A549 (cell line): Measurements from ENCODE around the gene UTS2R. TPM values are rescaled to one million over a fixed set of nuclear protein-coding genes. Genes with fewer than 3 reads are reported as not detected.

Source experiments
- ATAC-seq, 2 experiments: fragments of 200-7000 bp in 1 of 2; fragments of >200 bp in 1 of 2; cut with Nextera tagmentation in 1 of 2; cut with Tn5 transposase in 1 of 2; 3 replicates each; pipeline versions ENCODE4 v1.8.0 to v1.9.1; 2018 to 2020; ENCODE audit warnings: mild to moderate bottlenecking in 1 of 2, moderate library complexity in 1 of 2
- CTCF ChIA-PET: fragments of 300-600 bp; sonication (Branson Sonifier 250); formaldehyde crosslinking; extraction: SDS; loops from one replicate; lab custom pipeline; 2021; ENCODE audit warnings: antibody characterized with exemption, inconsistent platforms; lab: Yijun Ruan, JAX
- POLR2A ChIA-PET: fragments of 350-600 bp; formaldehyde crosslinking; extraction: SDS; loops from one replicate; lab custom pipeline; 2021; ENCODE audit warnings: antibody characterized with exemption, inconsistent platforms; lab: Yijun Ruan, JAX
- DNase-seq, 2 experiments: peaks; one replicate each; pipeline versions ENCODE4 v3.0.0 to v3.0.0-alpha.2; 2011 to 2016; ENCODE audit warnings: low read depth in 1 of 2, low spot score in 1 of 2
- FAIRE-seq: peaks from 2 replicates; lab custom pipeline; 2011; peaks lifted over from hg19 to GRCh38; lab: Jason Lieb, UNC
- H3K27ac ChIP-seq, 2 experiments: fragments of >200 bp; sonication (Bioruptor Twin); formaldehyde crosslinking; 3 replicates each; pipeline ENCODE4 v1.5.1; 2016 to 2017
- H3K4me1 ChIP-seq: fragments of >200 bp; sonication (Bioruptor Twin); formaldehyde crosslinking; 3 replicates; pipeline ENCODE4 v1.6.1; 2016
- H3K4me2 ChIP-seq: fragments of >200 bp; sonication (Bioruptor Twin); formaldehyde crosslinking; 3 replicates; pipeline ENCODE4 v1.6.1; 2016
- H3K4me3 ChIP-seq: fragments of >200 bp; sonication (Bioruptor Twin); formaldehyde crosslinking; 3 replicates; pipeline ENCODE4 v1.5.1; 2016
- H3K9me3 ChIP-seq: fragments of >200 bp; sonication (Bioruptor Twin); formaldehyde crosslinking; 3 replicates; pipeline ENCODE4 v1.6.1; 2016
- CHD4 ChIP-seq: fragments of 200-600 bp; sonication (generic); IDR thresholded peaks from 2 replicates; pipeline ENCODE4 v1.6.1; 2016; ENCODE audit warnings: antibody characterized with exemption, mild to moderate bottlenecking, borderline replicate concordance
- ELK1 ChIP-seq: fragments of 150-350 bp; IDR thresholded peaks from 2 replicates; pipeline ENCODE4 v1.6.1; 2014; ENCODE audit warnings: low read depth, mild to moderate bottlenecking, low read length
- FOSB ChIP-seq: fragments of 250-450 bp; sonication (Bioruptor Pico); IDR thresholded peaks from 2 replicates; pipeline ENCODE4 v1.5.0; 2020; ENCODE audit warnings: mild to moderate bottlenecking, moderate library complexity
- FOSL2 ChIP-seq, 2 experiments: fragments of 450-650 bp in 1 of 2; fragments of >200 bp in 1 of 2; sonication (Bioruptor Twin) in 1 of 2; formaldehyde crosslinking; IDR thresholded peaks; 2 replicates each; pipeline versions ENCODE4 v1.5.0 to v1.6.1; 2016 to 2020; ENCODE audit warnings: mild to moderate bottlenecking in 1 of 2, moderate library complexity in 1 of 2
- HEYL ChIP-seq: fragments of 250-450 bp; sonication (Bioruptor Pico); IDR thresholded peaks from 2 replicates; pipeline ENCODE4 v1.8.0; 2021; ENCODE audit warnings: mild to moderate bottlenecking, moderate library complexity
- MAFK ChIP-seq: fragments of 450-650 bp; IDR thresholded peaks from 2 replicates; pipeline ENCODE4 v1.6.1; 2014; ENCODE audit not compliant: partially characterized antibody
- MAX ChIP-seq: IDR thresholded peaks from 2 replicates; pipeline ENCODE4 v1.6.1; 2012
- MYC ChIP-seq: IDR thresholded peaks from 2 replicates; pipeline ENCODE4 v1.6.1; 2012; ENCODE audit warnings: mild to moderate bottlenecking, inconsistent platforms, low read length, improper control_type of control experiment, borderline replicate concordance
- PHF8 ChIP-seq: fragments of 200-600 bp; sonication (generic); IDR thresholded peaks from 2 replicates; pipeline ENCODE4 v1.6.1; 2016; ENCODE audit warnings: low read depth, mild to moderate bottlenecking, antibody characterized with exemption, moderate library complexity, borderline replicate concordance
- POLR2AphosphoS2 ChIP-seq: conservative IDR thresholded peaks from 2 replicates; pipeline ENCODE4 v1.6.1; 2012; ENCODE audit warnings: low read length, improper control_type of control experiment, inconsistent platforms
- RCOR1 ChIP-seq: fragments of 150-350 bp; IDR thresholded peaks from 2 replicates; pipeline ENCODE4 v1.6.1; 2014; ENCODE audit warnings: antibody characterized with exemption, low read length, low read depth
- RNF2 ChIP-seq: fragments of 200-600 bp; sonication (generic); IDR thresholded peaks from 2 replicates; pipeline ENCODE4 v1.6.1; 2016; ENCODE audit warnings: low read depth, mild to moderate bottlenecking, antibody characterized with exemption, moderate library complexity, borderline replicate concordance
- SMC3 ChIP-seq: fragments of >200 bp; sonication (Bioruptor Twin); formaldehyde crosslinking; IDR thresholded peaks from 3 replicates; pipeline ENCODE4 v1.6.1; 2018; ENCODE audit warnings: inconsistent platforms
- TP53 ChIP-seq: fragments of 250-450 bp; sonication (Bioruptor Pico); IDR thresholded peaks from 2 replicates; pipeline ENCODE4 v1.5.0; 2021; ENCODE audit warnings: mild to moderate bottlenecking, moderate library complexity
- ZNF302 ChIP-seq: fragments of 250-450 bp; sonication (Bioruptor Pico); IDR thresholded peaks from 2 replicates; pipeline ENCODE4 v1.9.0; 2021; ENCODE audit warnings: inconsistent platforms, mild to moderate bottlenecking, moderate library complexity
- WGBS: methylation state at CpG from one replicate; pipeline ENCODE4 v1.1.6; 2017; ENCODE audit errors: missing lambda C conversion rate; 5-methylcytosine and 5-hydroxymethylcytosine counted together
- polyA plus RNA-seq, 4 experiments: library from polyadenylated mRNA; depleted of rRNA in 3 of 4; stranded (reverse); fragments of >200 nt; fragmentation: RNase III in 1 of 4; extraction: RNeasy Plus Mini Kit Qiagen cat#74134 plus additional on column Dnase treatment in 1 of 4; gene quantifications; 2 replicates in 3 of 4; 3 replicates in 1 of 4; pipeline ENCODE4 v1.2.3, GENCODE V29; 2011 to 2017

UTS2R gene
- polyA plus RNA-seq, 2 of the 4 experiments (the other 2 are of a cell fraction): not detected

- TF ChIP-seq MAX (0 out of 2 replicates have a peak, but pooled peaks have one; percentile 5), ZNF302 (CRISPR knock-in tag) (no peak)
- TF ChIP-seq, all 56 proteins: peak for 1
- POLR2A ChIA-PET: interaction anchor here (1.1 to 1.2 kb wide), 2 partner anchors 8 to 33 kb away, joined by 3 to 14 read pairs; no protein-coding TSS in a partner anchor
- peaks cover 52% of the 10 kb centered on the region for H3K4me1 ChIP-seq
- FAIRE-seq: no peak
- CTCF ChIA-PET: interaction anchor here (1.0 to 15.6 kb wide), 8 partner anchors 8 to 125 kb away, joined by 4 to 343 read pairs (median 32); no protein-coding TSS in a partner anchor
- 63% methylated on average over 27 of the region's 28 CpGs for WGBS
- peak overlapping the region; percentile 45 for H3K4me2 ChIP-seq
- H3K4me3 ChIP-seq: no peak overlapping the region
- peak in 1 of 2 experiments; percentile 45 for DNase-seq
- peak overlapping the region in 1 of 2 experiments; percentile 58; a peak in 3 of 6 replicates for H3K27ac ChIP-seq
- ATAC-seq: peak; percentile 0 to 14; a peak in 4 of 6 replicates
- H3K9me3 ChIP-seq: no peaks in the 10 kb centered on the region
Observed at GRCh38 chr17:82330322-82331239, 41.0 kb upstream of the UTS2R start.

- Histone ChIP-seq H3K4me1 (peaks cover 52% of the 10 kb centered on the region), H3K4me3 (peak overlapping the region; percentile 66; the same call in 1 of the 3 replicates), H3K9me3 (no peaks in the 10 kb centered on the region), H3K27ac (peak overlapping the region in 1 of 2 experiments; percentile 93; a peak in 4 of 6 replicates), H3K4me2 (peak overlapping the region; percentile 98)
- ChIA-PET POLR2A (no interaction called here), CTCF (interaction anchor here (1.4 to 15.6 kb wide), 7 partner anchors 9 to 126 kb away, joined by 4 to 343 read pairs (median 52); no protein-coding TSS in a partner anchor)
- no peak for ATAC-seq
- no peak for FAIRE-seq
- 90% methylated on average over 25 of the region's 25 CpGs for WGBS
- DNase-seq: no peak
- TF ChIP-seq ZNF302 (CRISPR knock-in tag) (no peak), SMC3 (no peak), PHF8 (no peak), TP53 (no peak), MAFK (no peak), CHD4 (no peak), HEYL (CRISPR knock-in tag) (no peak), FOSB (CRISPR knock-in tag) (no peak), RCOR1 (no peak), RNF2 (no peak), ELK1 (no peak)
- TF ChIP-seq, all 56 proteins: peak for 0
Observed at GRCh38 chr17:82331345-82331939, 40.1 kb upstream of the UTS2R start.

- ChIA-PET POLR2A (interaction anchor here (1.2 kb wide), 1 partner anchor 35 kb away, joined by 3 read pairs; no protein-coding TSS in a partner anchor), CTCF (interaction anchor here (1.3 to 15.6 kb wide), 6 partner anchors 11 to 93 kb away, joined by 3 to 343 read pairs (median 56); no protein-coding TSS in a partner anchor)
- Histone ChIP-seq H3K27ac (peak overlapping the region; percentile 89 to 93), H3K4me2 (peak overlapping the region; percentile 98), H3K4me3 (peak overlapping the region; percentile 66), H3K9me3 (no peaks in the 10 kb centered on the region), H3K4me1 (peaks cover 55% of the 10 kb centered on the region)
- TF ChIP-seq MAFK: peak; percentile 100
- TF ChIP-seq PHF8: peak; percentile 24; the same call in 1 of the 2 replicates
- no peak for TF ChIP-seq FOSL2 (IDR thresholded peaks at IDR 0.05)
- no peak for TF ChIP-seq FOSL2 (CRISPR knock-in tag; IDR thresholded peaks at IDR 0.05)
- no peak for TF ChIP-seq POLR2AphosphoS2
- peak; percentile 50; the same call in 1 of the 2 replicates for TF ChIP-seq MYC
- peak; percentile 48; the same call in 1 of the 2 replicates for TF ChIP-seq MAX
- DNase-seq: peak; percentile 58 to 69
- WGBS: 55% methylated on average over 22 of the region's 32 CpGs
- peak; percentile 37 to 46 for ATAC-seq
- FAIRE-seq: no peak
Observed at GRCh38 chr17:82332669-82333278, 38.8 kb upstream of the UTS2R start.
